Lower leg skin (tissue), 3 donors: Measurements from ENCODE around the gene IGFN1.

Experiments
- POLR2A ChIP-seq, 2 donors: fragments of 450-650 bp; IDR thresholded peaks; one replicate each; pipeline ENCODE4 v1.6.1; 2016 to 2017; ENCODE audit warnings: antibody characterized with exemption in 2 of 2, mild to moderate bottlenecking in 1 of 2, moderate library complexity in 1 of 2
- TF ChIP-seq, protein P1 (sequence below), 3 donors: fragments of 450-650 bp; IDR thresholded peaks; one replicate each; pipeline ENCODE4 v1.5.1; 2016; ENCODE audit warnings: antibody characterized with exemption in 3 of 3, mild to moderate bottlenecking in 3 of 3, moderate library complexity in 2 of 3

DNA sequence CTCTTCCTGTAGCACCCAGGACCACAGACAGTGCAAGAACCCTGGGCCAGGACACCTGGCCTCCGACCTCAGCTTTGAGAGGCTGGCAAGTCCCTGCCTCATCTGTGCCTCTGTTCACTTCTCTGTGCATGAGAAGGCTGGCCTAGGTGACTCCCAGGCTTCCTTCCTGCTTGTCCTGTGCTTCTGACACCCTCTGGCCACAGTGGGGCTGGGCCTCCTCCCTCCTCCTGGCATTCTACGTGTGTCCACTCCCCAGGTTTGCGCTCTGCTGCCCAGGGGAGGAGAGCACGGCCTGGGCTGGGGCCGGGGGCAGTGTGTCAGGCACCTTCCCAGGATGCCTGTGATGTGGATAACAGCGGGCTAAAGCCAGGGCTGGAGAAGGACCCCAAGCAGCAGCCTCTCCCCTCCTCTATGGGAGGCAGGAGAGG lies 62.3 kb downstream of the IGFN1 start:
- TF ChIP-seq, protein P1, sequence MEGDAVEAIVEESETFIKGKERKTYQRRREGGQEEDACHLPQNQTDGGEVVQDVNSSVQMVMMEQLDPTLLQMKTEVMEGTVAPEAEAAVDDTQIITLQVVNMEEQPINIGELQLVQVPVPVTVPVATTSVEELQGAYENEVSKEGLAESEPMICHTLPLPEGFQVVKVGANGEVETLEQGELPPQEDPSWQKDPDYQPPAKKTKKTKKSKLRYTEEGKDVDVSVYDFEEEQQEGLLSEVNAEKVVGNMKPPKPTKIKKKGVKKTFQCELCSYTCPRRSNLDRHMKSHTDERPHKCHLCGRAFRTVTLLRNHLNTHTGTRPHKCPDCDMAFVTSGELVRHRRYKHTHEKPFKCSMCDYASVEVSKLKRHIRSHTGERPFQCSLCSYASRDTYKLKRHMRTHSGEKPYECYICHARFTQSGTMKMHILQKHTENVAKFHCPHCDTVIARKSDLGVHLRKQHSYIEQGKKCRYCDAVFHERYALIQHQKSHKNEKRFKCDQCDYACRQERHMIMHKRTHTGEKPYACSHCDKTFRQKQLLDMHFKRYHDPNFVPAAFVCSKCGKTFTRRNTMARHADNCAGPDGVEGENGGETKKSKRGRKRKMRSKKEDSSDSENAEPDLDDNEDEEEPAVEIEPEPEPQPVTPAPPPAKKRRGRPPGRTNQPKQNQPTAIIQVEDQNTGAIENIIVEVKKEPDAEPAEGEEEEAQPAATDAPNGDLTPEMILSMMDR (IDR thresholded peaks at IDR 0.05) = no peak
- no peak for TF ChIP-seq POLR2A (IDR thresholded peaks at IDR 0.05)
